ENCODE measurements around the gene CADPS2. TPM values are rescaled to one million over a fixed set of nuclear protein-coding genes. Genes with fewer than 3 reads are reported as not detected.
A peak's percentile ranks its signal among the peaks of the same experiment; 100 is the strongest.

CADPS2 gene
- total and polyA plus RNA-seq, 2 donors (not counting 1 experiment from before 2014, with no cell fraction given), result 11.5 to 32.2 TPM

DNA sequence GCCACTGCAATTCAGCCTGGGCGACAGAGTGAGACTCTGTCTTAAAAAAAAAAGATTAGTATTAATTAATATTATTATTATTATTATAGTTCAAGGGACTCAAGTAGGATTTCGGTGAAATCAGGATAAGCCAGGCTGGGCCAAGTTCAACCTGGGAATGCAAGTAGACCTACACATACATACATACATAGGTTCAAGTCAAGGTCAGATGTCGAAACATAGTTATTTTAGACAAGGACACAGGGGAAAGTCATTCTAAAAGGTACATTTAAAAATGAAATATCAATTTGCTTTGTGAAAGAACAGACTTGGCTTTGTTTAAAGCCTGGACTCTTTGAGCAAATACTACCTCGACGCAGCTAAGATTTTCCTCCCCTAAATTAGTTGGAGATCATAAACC, 336.7 kb downstream of the CADPS2 start:
- Histone ChIP-seq H3K4me1 (ENCODE audit: control insufficient read depth, extremely low read depth, insufficient read depth, low read length) (no peaks in the 10 kb centered on the region), H3K9me3 (ENCODE audit: control insufficient read depth, insufficient read depth, low read depth, low read length) (no peaks in the 10 kb centered on the region), H3K27me3 (ENCODE audit: control insufficient read depth, insufficient read depth, low read length) (no peaks in the 10 kb centered on the region), H3K4me2 (ENCODE audit: extremely low read depth, insufficient read depth, low read length) (no peak overlapping the region), H3K9ac (ENCODE audit: insufficient read depth, low read length) (no peak overlapping the region), H3K4me3 (replicated peaks in 1 of 4; ENCODE audit: control extremely low read depth in 1 of 4, insufficient read depth in 1 of 4, low read depth in 3 of 4, low read length in 4 of 4) (no peak overlapping the region), H3K27ac (ENCODE audit: insufficient read depth, low read length) (no peak overlapping the region), H4K20me1 (ENCODE audit: control insufficient read depth, extremely low read depth, insufficient read depth, low read length) (no peaks in the 10 kb centered on the region), H2AFZ (ENCODE audit: low read length) (no peak overlapping the region), H3K36me3 (ENCODE audit: control insufficient read depth, insufficient read depth, low read length) (no peaks in the 10 kb centered on the region), H3K79me2 (ENCODE audit: control insufficient read depth, insufficient read depth, low read length) (no peaks in the 10 kb centered on the region)
- no peak for DNase-seq (ENCODE audit: low read depth in 2 of 2)
- TF ChIP-seq EZH2 (IDR thresholded peaks at IDR 0.05; ENCODE audit: low read length, missing control alignments), result no peak
- TF ChIP-seq, protein P1, sequence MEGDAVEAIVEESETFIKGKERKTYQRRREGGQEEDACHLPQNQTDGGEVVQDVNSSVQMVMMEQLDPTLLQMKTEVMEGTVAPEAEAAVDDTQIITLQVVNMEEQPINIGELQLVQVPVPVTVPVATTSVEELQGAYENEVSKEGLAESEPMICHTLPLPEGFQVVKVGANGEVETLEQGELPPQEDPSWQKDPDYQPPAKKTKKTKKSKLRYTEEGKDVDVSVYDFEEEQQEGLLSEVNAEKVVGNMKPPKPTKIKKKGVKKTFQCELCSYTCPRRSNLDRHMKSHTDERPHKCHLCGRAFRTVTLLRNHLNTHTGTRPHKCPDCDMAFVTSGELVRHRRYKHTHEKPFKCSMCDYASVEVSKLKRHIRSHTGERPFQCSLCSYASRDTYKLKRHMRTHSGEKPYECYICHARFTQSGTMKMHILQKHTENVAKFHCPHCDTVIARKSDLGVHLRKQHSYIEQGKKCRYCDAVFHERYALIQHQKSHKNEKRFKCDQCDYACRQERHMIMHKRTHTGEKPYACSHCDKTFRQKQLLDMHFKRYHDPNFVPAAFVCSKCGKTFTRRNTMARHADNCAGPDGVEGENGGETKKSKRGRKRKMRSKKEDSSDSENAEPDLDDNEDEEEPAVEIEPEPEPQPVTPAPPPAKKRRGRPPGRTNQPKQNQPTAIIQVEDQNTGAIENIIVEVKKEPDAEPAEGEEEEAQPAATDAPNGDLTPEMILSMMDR (conservative IDR thresholded peaks at IDR 0.05 in 1 of 2, IDR thresholded peaks at IDR 0.05 in 1 of 2; ENCODE audit: low read depth in 1 of 2, low read length in 2 of 2), result no peak

DNA sequence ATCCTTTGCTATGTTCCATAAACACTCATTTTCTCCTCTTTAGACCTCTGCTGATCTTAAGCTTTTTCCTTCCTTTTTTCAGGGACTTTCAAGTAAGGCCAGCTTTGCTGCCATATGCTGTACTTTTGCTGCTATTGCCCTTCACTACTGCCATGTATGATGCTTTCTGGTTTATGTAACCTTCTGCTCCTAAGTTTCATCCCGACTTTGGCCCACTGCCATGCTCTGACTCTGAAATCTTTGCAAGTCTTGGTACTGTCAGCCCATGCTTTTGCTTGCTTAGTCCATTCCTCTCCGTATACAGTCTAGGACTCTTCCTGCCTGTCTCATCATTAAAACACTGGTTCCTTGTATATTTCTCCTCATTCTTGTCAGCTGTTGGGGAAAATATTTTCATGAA, 339.8 kb downstream of the CADPS2 start:
- Histone ChIP-seq H3K9ac (ENCODE audit: insufficient read depth, low read length) (no peak overlapping the region), H3K4me1 (ENCODE audit: control insufficient read depth, extremely low read depth, insufficient read depth, low read length) (no peaks in the 10 kb centered on the region), H3K4me3 (replicated peaks in 1 of 4; ENCODE audit: control extremely low read depth in 1 of 4, insufficient read depth in 1 of 4, low read depth in 3 of 4, low read length in 4 of 4) (no peak overlapping the region), H3K27me3 (ENCODE audit: control insufficient read depth, insufficient read depth, low read length) (no peaks in the 10 kb centered on the region), H3K79me2 (ENCODE audit: control insufficient read depth, insufficient read depth, low read length) (no peaks in the 10 kb centered on the region), H2AFZ (ENCODE audit: low read length) (no peak overlapping the region), H3K4me2 (ENCODE audit: extremely low read depth, insufficient read depth, low read length) (no peak overlapping the region), H3K36me3 (ENCODE audit: control insufficient read depth, insufficient read depth, low read length) (no peaks in the 10 kb centered on the region), H3K27ac (ENCODE audit: insufficient read depth, low read length) (no peak overlapping the region), H3K9me3 (ENCODE audit: control insufficient read depth, insufficient read depth, low read depth, low read length) (no peaks in the 10 kb centered on the region), H4K20me1 (ENCODE audit: control insufficient read depth, extremely low read depth, insufficient read depth, low read length) (no peaks in the 10 kb centered on the region)
- DNase-seq (ENCODE audit: low read depth in 2 of 2), result peak in 1 of 2 donors; percentile 21
- TF ChIP-seq, protein P1 (conservative IDR thresholded peaks at IDR 0.05 in 1 of 2, IDR thresholded peaks at IDR 0.05 in 1 of 2; ENCODE audit: low read depth in 1 of 2, low read length in 2 of 2), result no peak
- TF ChIP-seq EZH2 (IDR thresholded peaks at IDR 0.05; ENCODE audit: low read length, missing control alignments), result no peak

DNA sequence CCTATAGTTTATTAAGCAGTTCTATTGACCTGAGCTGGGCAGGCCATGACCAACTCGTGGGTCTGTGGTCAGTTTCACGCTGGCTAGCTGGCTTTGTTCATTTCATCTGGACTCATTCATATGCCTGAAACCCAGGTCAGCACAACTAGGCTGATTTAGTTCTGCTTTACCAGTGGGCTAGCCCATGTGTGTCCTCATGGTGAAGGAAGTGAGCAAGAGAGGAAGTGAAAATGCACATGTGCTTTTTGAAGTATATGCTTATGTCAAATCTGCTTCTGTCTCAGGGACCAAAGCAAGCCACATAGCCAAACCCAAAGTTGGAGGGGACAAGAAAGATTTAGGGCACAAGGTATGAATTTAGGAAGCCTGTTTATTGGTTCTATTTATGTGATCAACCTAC, 341.8 kb downstream of the CADPS2 start:
- no peak overlapping the region for H3K4me2 ChIP-seq (ENCODE audit: extremely low read depth, insufficient read depth, low read length)
- H3K36me3 ChIP-seq (ENCODE audit: control insufficient read depth, insufficient read depth, low read length), result no peaks in the 10 kb centered on the region
- H3K9me3 ChIP-seq (ENCODE audit: control insufficient read depth, insufficient read depth, low read depth, low read length), result no peaks in the 10 kb centered on the region
- H4K20me1 ChIP-seq (ENCODE audit: control insufficient read depth, extremely low read depth, insufficient read depth, low read length), result no peaks in the 10 kb centered on the region
- no peak overlapping the region for H3K4me3 ChIP-seq (replicated peaks in 1 of 4; ENCODE audit: control extremely low read depth in 1 of 4, insufficient read depth in 1 of 4, low read depth in 3 of 4, low read length in 4 of 4)
- no peaks in the 10 kb centered on the region for H3K4me1 ChIP-seq (ENCODE audit: control insufficient read depth, extremely low read depth, insufficient read depth, low read length)
- TF ChIP-seq, protein P1 (conservative IDR thresholded peaks at IDR 0.05 in 1 of 2, IDR thresholded peaks at IDR 0.05 in 1 of 2; ENCODE audit: low read depth in 1 of 2, low read length in 2 of 2), result no peak
- TF ChIP-seq EZH2 (IDR thresholded peaks at IDR 0.05; ENCODE audit: low read length, missing control alignments), result no peak
- H2AFZ ChIP-seq (ENCODE audit: low read length), result no peak overlapping the region
- no peaks in the 10 kb centered on the region for H3K27me3 ChIP-seq (ENCODE audit: control insufficient read depth, insufficient read depth, low read length)
- H3K9ac ChIP-seq (ENCODE audit: insufficient read depth, low read length), result no peak overlapping the region
- H3K79me2 ChIP-seq (ENCODE audit: control insufficient read depth, insufficient read depth, low read length), result no peaks in the 10 kb centered on the region
- no peak for DNase-seq (ENCODE audit: low read depth in 2 of 2)
- no peak overlapping the region for H3K27ac ChIP-seq (ENCODE audit: insufficient read depth, low read length)
